Measurements from ENCODE around the gene MACROD2. TPM values are rescaled to one million over a fixed set of nuclear protein-coding genes. Genes with fewer than 3 reads are reported as not detected.

Gene MACROD2
- total and polyA plus RNA-seq, 2 of the 4 experiments (the other 2 are of a cell fraction) = not detected

DNA sequence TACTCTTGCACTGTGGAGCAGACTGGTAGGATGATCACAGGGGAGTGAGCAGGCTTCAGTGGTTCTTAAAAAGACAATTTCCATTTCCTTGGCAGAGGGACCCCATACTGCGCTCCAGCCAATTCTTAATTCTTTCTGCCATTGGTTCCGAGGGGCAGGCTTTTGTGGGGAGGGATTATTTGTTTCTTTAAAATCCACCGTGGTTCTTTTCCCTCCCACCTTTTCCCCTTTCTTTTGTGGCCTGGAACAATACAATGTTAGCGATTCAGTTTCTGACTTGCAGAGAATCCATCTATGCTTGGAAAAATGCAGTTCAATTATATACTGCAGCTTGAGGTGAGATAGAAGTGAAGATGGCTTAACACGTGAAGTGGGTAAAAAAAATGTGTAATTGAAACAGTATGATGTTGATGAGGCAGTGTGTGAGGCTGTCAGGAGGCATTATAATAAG lies 721.1 kb downstream of the MACROD2 start:
- POLR2A ChIA-PET (ENCODE audit: unreplicated experiment) = no interaction called here
- Histone ChIP-seq H3K4me2 (ENCODE audit: low read depth, low read length) (no peak overlapping the region), H2AK9ac (replicated peaks; ENCODE audit: low read depth, low read length, poor library complexity) (no peak overlapping the region), H4K91ac (ENCODE audit: insufficient read depth, low read depth, low read length) (no peak overlapping the region), H3K23ac (ENCODE audit: low read depth, low read length) (no peak overlapping the region), H3K9me1 (ENCODE audit: insufficient read depth, low read length) (no peaks in the 10 kb centered on the region), H3K9me3 (ENCODE audit: control insufficient read depth, insufficient read depth, low read length) (no peaks in the 10 kb centered on the region), H3K9ac (ENCODE audit: low read depth, low read length) (no peak overlapping the region), H4K20me1 (ENCODE audit: insufficient read depth, low read length) (no peaks in the 10 kb centered on the region), H4K8ac (ENCODE audit: low read depth in 2 of 2, low read length in 2 of 2) (no peak overlapping the region), H4K5ac (ENCODE audit: low read depth, low read length) (no peak overlapping the region), H2BK5ac (ENCODE audit: low read depth, low read length, poor library complexity, severe bottlenecking) (no peak overlapping the region), H3K4me3 (ENCODE audit: insufficient read depth, low read depth, low read length) (no peak overlapping the region), H3K4me1 (ENCODE audit: control insufficient read depth, insufficient read depth, low read length) (no peaks in the 10 kb centered on the region), H3K4ac (ENCODE audit: low read depth, low read length) (no peak overlapping the region), H3K79me1 (ENCODE audit: low read depth in 1 of 2, low read length in 2 of 2) (no peaks in the 10 kb centered on the region), H2BK120ac (ENCODE audit: low read depth, low read length) (no peak overlapping the region), H3K36me3 (ENCODE audit: control insufficient read depth, insufficient read depth, low read length) (no peaks in the 10 kb centered on the region), H3K18ac (ENCODE audit: low read depth, low read length) (no peak overlapping the region), H2AK5ac (ENCODE audit: low read depth, low read length) (no peak overlapping the region), H3K27ac (ENCODE audit: insufficient read depth, low read length) (no peak overlapping the region), H3K27me3 (ENCODE audit: control insufficient read depth, insufficient read depth, low read length) (no peaks in the 10 kb centered on the region), H2BK15ac (ENCODE audit: low read depth, low read length) (no peak overlapping the region), H3K56ac (ENCODE audit: extremely low read depth, insufficient read depth, low read length) (no peak overlapping the region), H2BK20ac (ENCODE audit: low read depth, low read length) (no peak overlapping the region), H2AFZ (replicated peaks; ENCODE audit: low read length, poor library complexity) (no peak overlapping the region), H3K14ac (replicated peaks; ENCODE audit: low read depth, low read length) (no peak overlapping the region)
- TF ChIP-seq CHD1 (IDR thresholded peaks at IDR 0.05; ENCODE audit: low read depth, low read length) (no peak), MAFK (IDR thresholded peaks at IDR 0.05; ENCODE audit: low read depth, low read length) (no peak), MAZ (IDR thresholded peaks at IDR 0.05; ENCODE audit: borderline replicate concordance, low read depth, low read length) (no peak), RFX5 (IDR thresholded peaks at IDR 0.05; ENCODE audit: low read depth, low read length) (no peak), CEBPB (IDR thresholded peaks at IDR 0.05; ENCODE audit: low read depth, low read length) (no peak), SMC3 (IDR thresholded peaks at IDR 0.05; ENCODE audit: low read depth, low read length) (no peak), POLR2A (IDR thresholded peaks at IDR 0.05; ENCODE audit: low read depth, low read length) (no peak), MXI1 (IDR thresholded peaks at IDR 0.05; ENCODE audit: borderline replicate concordance, low read depth, low read length) (no peak), RCOR1 (IDR thresholded peaks at IDR 0.05; ENCODE audit: insufficient replicate concordance, low read length) (no peak), FOS (IDR thresholded peaks at IDR 0.05; ENCODE audit: low read depth, low read length) (no peak), RAD21 (IDR thresholded peaks at IDR 0.05; ENCODE audit: low read length) (no peak), NFE2L2 (IDR thresholded peaks at IDR 0.05; ENCODE audit: low read depth, low read length) (no peak), BHLHE40 (IDR thresholded peaks at IDR 0.05; ENCODE audit: low read depth, low read length) (no peak)
- TF ChIP-seq, protein P1, sequence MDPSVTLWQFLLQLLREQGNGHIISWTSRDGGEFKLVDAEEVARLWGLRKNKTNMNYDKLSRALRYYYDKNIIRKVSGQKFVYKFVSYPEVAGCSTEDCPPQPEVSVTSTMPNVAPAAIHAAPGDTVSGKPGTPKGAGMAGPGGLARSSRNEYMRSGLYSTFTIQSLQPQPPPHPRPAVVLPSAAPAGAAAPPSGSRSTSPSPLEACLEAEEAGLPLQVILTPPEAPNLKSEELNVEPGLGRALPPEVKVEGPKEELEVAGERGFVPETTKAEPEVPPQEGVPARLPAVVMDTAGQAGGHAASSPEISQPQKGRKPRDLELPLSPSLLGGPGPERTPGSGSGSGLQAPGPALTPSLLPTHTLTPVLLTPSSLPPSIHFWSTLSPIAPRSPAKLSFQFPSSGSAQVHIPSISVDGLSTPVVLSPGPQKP (IDR thresholded peaks at IDR 0.05; ENCODE audit: borderline replicate concordance, low read depth, low read length) = no peak
- TF ChIP-seq, protein P2, sequence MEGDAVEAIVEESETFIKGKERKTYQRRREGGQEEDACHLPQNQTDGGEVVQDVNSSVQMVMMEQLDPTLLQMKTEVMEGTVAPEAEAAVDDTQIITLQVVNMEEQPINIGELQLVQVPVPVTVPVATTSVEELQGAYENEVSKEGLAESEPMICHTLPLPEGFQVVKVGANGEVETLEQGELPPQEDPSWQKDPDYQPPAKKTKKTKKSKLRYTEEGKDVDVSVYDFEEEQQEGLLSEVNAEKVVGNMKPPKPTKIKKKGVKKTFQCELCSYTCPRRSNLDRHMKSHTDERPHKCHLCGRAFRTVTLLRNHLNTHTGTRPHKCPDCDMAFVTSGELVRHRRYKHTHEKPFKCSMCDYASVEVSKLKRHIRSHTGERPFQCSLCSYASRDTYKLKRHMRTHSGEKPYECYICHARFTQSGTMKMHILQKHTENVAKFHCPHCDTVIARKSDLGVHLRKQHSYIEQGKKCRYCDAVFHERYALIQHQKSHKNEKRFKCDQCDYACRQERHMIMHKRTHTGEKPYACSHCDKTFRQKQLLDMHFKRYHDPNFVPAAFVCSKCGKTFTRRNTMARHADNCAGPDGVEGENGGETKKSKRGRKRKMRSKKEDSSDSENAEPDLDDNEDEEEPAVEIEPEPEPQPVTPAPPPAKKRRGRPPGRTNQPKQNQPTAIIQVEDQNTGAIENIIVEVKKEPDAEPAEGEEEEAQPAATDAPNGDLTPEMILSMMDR (conservative IDR thresholded peaks at IDR 0.05; ENCODE audit: low read depth, low read length) = no peak
- TF ChIP-seq, protein P3, sequence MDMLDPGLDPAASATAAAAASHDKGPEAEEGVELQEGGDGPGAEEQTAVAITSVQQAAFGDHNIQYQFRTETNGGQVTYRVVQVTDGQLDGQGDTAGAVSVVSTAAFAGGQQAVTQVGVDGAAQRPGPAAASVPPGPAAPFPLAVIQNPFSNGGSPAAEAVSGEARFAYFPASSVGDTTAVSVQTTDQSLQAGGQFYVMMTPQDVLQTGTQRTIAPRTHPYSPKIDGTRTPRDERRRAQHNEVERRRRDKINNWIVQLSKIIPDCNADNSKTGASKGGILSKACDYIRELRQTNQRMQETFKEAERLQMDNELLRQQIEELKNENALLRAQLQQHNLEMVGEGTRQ (IDR thresholded peaks at IDR 0.05; ENCODE audit: low read depth, low read length) = no peak
- ATAC-seq (ENCODE audit: low read depth) (no peak), DNase-seq (no peak)
- dilution Hi-C loops (cut with HindIII; ENCODE audit: low sequenced_read_pairs, unreplicated experiment) (no loop called here), intact Hi-C loops (cut with micrococcal nuclease) (no loop called here), in situ Hi-C loops (cut with MboI; ENCODE audit: low sequenced_read_pairs) (no loop called here)
- CTCF ChIA-PET = no interaction called here
- BruUV-seq (replicated peaks) = no TSS peak
- WGBS, 2 experiments (ENCODE audit: extremely low coverage in 2 of 2, insufficient read length in 1 of 2) = 44% methylated on average over 1 of the region's 5 CpGs; no CpG with 5 or more reads in 1 of the 2 experiments

Measured in IMR-90 (cell line).